ENCODE measurements around the gene RIIAD1. TPM values are rescaled to one million over a fixed set of nuclear protein-coding genes. Genes with fewer than 3 reads are reported as not detected.

RIIAD1 gene
- total RNA-seq, 1 donor from 2014 or later: 1.2 TPM

DNA sequence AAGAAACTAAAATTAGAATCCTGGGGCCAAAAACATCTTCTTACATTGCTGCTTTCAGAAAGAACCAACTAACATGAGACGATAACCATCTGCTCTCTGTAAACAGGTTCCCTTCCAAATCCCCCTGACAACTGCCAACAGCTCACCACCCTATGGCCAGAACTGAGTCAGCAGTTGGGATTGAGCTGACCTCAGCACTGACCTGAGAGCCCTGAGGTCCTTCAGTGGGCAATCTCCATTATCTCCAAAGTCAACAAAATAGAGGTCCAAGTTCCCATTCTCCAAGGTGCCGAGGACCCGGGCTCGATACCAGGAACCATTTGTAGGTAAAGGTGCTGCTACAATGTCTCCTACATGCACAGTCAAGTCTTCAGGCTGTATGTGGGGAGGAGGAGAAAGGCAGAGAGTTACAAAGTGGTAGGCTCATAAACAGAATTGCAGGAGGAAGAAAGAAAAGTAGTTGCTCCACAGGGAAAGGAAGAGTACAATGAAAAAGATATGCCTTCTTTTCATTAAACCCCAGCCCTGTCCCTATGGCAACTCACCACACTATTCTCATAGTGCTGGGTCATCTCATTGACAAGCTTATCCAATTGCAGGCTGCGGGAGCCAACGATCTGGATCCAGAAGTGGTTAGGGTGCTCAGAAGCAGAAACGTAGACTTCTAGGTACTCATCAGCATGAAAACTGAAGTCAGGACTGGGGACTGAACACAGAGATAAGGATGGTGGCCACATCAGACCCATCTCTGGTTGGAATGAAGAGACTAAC, 54.8 kb downstream of the RIIAD1 start:
- H3K4me3 Mint-ChIP-seq (ENCODE audit: low read depth): no peak overlapping the region
- TF ChIP-seq, protein P1, sequence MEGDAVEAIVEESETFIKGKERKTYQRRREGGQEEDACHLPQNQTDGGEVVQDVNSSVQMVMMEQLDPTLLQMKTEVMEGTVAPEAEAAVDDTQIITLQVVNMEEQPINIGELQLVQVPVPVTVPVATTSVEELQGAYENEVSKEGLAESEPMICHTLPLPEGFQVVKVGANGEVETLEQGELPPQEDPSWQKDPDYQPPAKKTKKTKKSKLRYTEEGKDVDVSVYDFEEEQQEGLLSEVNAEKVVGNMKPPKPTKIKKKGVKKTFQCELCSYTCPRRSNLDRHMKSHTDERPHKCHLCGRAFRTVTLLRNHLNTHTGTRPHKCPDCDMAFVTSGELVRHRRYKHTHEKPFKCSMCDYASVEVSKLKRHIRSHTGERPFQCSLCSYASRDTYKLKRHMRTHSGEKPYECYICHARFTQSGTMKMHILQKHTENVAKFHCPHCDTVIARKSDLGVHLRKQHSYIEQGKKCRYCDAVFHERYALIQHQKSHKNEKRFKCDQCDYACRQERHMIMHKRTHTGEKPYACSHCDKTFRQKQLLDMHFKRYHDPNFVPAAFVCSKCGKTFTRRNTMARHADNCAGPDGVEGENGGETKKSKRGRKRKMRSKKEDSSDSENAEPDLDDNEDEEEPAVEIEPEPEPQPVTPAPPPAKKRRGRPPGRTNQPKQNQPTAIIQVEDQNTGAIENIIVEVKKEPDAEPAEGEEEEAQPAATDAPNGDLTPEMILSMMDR (IDR thresholded peaks at IDR 0.05; ENCODE audit: unreplicated experiment): no peak
- H3K9me3 Mint-ChIP-seq (ENCODE audit: low read depth): no peaks in the 10 kb centered on the region

DNA sequence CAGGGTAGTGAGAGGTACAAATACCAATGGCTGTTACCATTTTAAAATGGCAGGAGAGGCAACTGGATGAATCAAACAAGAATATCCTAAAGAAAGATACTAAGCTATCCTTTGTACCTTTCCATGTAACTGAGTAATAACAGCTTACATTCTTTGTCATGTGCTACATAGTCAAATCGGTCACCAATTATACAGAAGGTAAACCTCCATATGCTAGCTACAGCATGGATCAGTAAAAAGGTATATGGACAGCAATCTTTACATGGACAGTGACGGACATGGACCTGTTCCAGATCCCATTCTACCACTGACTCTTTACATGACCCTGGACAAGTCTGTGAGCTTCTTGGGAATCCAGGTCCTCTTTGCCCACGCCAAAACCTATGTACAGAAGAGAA, 55.3 kb downstream of the RIIAD1 start:
- DNase-seq (ENCODE audit: low spot score, unreplicated experiment): no peak
- no peaks in the 10 kb centered on the region for H3K9me3 Mint-ChIP-seq (ENCODE audit: low read depth)
- TF ChIP-seq, protein P1 (IDR thresholded peaks at IDR 0.05; ENCODE audit: unreplicated experiment): no peak
- no peak overlapping the region for H3K4me3 Mint-ChIP-seq (ENCODE audit: low read depth)
- peaks cover 23% of the 10 kb centered on the region for H3K36me3 Mint-ChIP-seq (ENCODE audit: insufficient read depth)
- no peak overlapping the region for H3K27ac Mint-ChIP-seq
- H3K27me3 Mint-ChIP-seq: no peaks in the 10 kb centered on the region
- no peaks in the 10 kb centered on the region for H3K4me1 Mint-ChIP-seq (ENCODE audit: low read depth)

More for the DNA sequence above, 54.8 kb downstream of the RIIAD1 start:
- Mint-ChIP-seq H3K36me3 (ENCODE audit: insufficient read depth) (peaks cover 23% of the 10 kb centered on the region), H3K4me1 (ENCODE audit: low read depth) (no peaks in the 10 kb centered on the region), H3K27ac (peak overlapping the region; percentile 56), H3K27me3 (no peaks in the 10 kb centered on the region)
- DNase-seq (ENCODE audit: low spot score, unreplicated experiment): no peak

DNA sequence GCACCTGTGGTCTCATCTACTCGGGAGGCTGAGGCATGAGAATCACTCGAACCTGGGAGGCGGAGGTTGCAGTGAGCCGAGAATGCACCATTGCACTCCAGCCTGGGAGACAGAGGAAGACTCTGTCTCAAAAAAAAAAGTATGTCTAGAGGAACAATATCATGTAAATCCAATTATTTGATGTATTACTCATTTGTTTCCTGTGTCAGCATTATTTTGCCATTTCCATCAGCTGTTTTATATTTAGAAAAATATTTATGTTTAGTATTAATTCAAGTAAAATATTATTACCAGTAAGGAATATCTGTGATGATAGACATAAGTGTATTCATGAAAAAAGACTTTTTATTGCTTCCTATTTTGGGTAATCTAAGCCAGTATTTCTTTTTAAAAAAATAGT, 56.0 kb downstream of the RIIAD1 start:
- Mint-ChIP-seq H3K27me3 (no peaks in the 10 kb centered on the region), H3K4me1 (ENCODE audit: low read depth) (no peaks in the 10 kb centered on the region), H3K9me3 (ENCODE audit: low read depth) (no peaks in the 10 kb centered on the region), H3K4me3 (ENCODE audit: low read depth) (no peak overlapping the region), H3K36me3 (ENCODE audit: insufficient read depth) (peaks cover 23% of the 10 kb centered on the region), H3K27ac (no peak overlapping the region)
- TF ChIP-seq, protein P1 (IDR thresholded peaks at IDR 0.05; ENCODE audit: unreplicated experiment): no peak
- DNase-seq (ENCODE audit: low spot score, unreplicated experiment): no peak

Other genes with a start within 250 kb of the RIIAD1 start
- gene CGN, start 210.1 kb upstream of the RIIAD1 start, total RNA-seq: 127 and 128 TPM in 2 replicates
- 12.5 and 14.4 TPM in 2 replicates for gene TUFT1, start 181.2 kb upstream of the RIIAD1 start, total RNA-seq
- 50.0 and 50.3 TPM in 2 replicates for gene SNX27, start 109.5 kb upstream of the RIIAD1 start, total RNA-seq
- gene CELF3, start 4.7 kb upstream of the RIIAD1 start, total RNA-seq: 20.0 and 22.6 TPM in 2 replicates
- 79.4 and 81.0 TPM in 2 replicates for gene MRPL9, start 42.0 kb downstream of the RIIAD1 start, total RNA-seq
- gene TDRKH, start 69.0 kb downstream of the RIIAD1 start, total RNA-seq: 16.3 and 16.5 TPM in 2 replicates
- gene LINGO4, start 83.9 kb downstream of the RIIAD1 start, total RNA-seq: not detected in 2 replicates
- 0.09 TPM in 1 of 2 replicates, not detected in the other for gene RORC, start 110.3 kb downstream of the RIIAD1 start, total RNA-seq
- 1.00 and 1.3 TPM in 2 replicates for gene C2CD4D, start 118.3 kb downstream of the RIIAD1 start, total RNA-seq
- gene THEM5, start 132.2 kb downstream of the RIIAD1 start, total RNA-seq: not detected in 2 replicates
- gene THEM4, start 188.0 kb downstream of the RIIAD1 start, total RNA-seq: 17.3 and 21.5 TPM in 2 replicates

Data from progenitor cell of endocrine pancreas (in vitro differentiated cells).